Neural progenitor cell (in vitro differentiated cells): ENCODE results near the gene VAMP3. TPM values are rescaled to one million over a fixed set of nuclear protein-coding genes. Genes with fewer than 3 reads are reported as not detected.

Source experiments
- DNase-seq: peaks from one replicate; pipeline ENCODE4 v3.0.0-alpha.2; 2016; ENCODE audit warnings: low spot score
- H2AFZ ChIP-seq: fragments of 200-600 bp; sonication (generic); replicated peaks from 2 replicates; pipeline ENCODE4 v1.6.1; 2016; ENCODE audit warnings: antibody characterized with exemption
- H3F3A ChIP-seq: fragments of 200-600 bp; sonication (generic); 2 replicates; pipeline ENCODE4 v1.6.1; 2016; ENCODE audit warnings: antibody characterized with exemption, low read depth
- H3K27ac ChIP-seq: fragments of 200-600 bp; sonication (generic); 2 replicates; pipeline ENCODE4 v1.5.1; 2016; ENCODE audit warnings: mild to moderate bottlenecking
- H3K27me3 ChIP-seq: fragments of 200-600 bp; sonication (generic); 2 replicates; pipeline ENCODE4 v1.6.1; 2016; ENCODE audit warnings: mild to moderate bottlenecking, moderate library complexity
- H3K36me3 ChIP-seq: fragments of 200-600 bp; sonication (generic); 2 replicates; pipeline ENCODE4 v1.5.1; 2016
- H3K4me1 ChIP-seq: fragments of 200-600 bp; sonication (generic); 2 replicates; pipeline ENCODE4 v1.6.1; 2016; ENCODE audit warnings: mixed run types
- H3K4me2 ChIP-seq: fragments of 200-600 bp; sonication (generic); 2 replicates; pipeline ENCODE4 v1.6.1; 2016
- H3K4me3 ChIP-seq: fragments of 200-600 bp; sonication (generic); 2 replicates; pipeline ENCODE4 v1.5.1; 2016
- H3K79me2 ChIP-seq: fragments of 200-600 bp; sonication (generic); 2 replicates; pipeline ENCODE4 v1.6.1; 2016; ENCODE audit warnings: low read depth
- H3K9ac ChIP-seq: fragments of 200-600 bp; sonication (generic); 2 replicates; pipeline ENCODE4 v1.6.1; 2016
- H3K9me3 ChIP-seq: fragments of 200-600 bp; sonication (generic); 2 replicates; pipeline ENCODE4 v1.5.1; 2016; ENCODE audit warnings: low read depth
- H4K20me1 ChIP-seq: fragments of 200-600 bp; sonication (generic); 2 replicates; pipeline ENCODE4 v1.6.1; 2016; ENCODE audit warnings: low read depth
- H3K27ac Mint-ChIP-seq: 3 replicates; pipeline ENCODE4 v1.8.0; 2021; ENCODE audit warnings: mixed read lengths
- H3K27me3 Mint-ChIP-seq: 2 replicates; pipeline ENCODE4 v1.8.0; 2022; ENCODE audit warnings: low read depth, mild to moderate bottlenecking, inconsistent platforms, moderate library complexity, mixed read lengths; ENCODE audit not compliant: insufficient read depth
- H3K36me3 Mint-ChIP-seq: 3 replicates; pipeline ENCODE4 v1.8.0; 2021; ENCODE audit warnings: mixed read lengths
- H3K4me1 Mint-ChIP-seq: 3 replicates; pipeline ENCODE4 v1.8.0; 2021; ENCODE audit warnings: mixed read lengths
- H3K4me3 Mint-ChIP-seq: 3 replicates; pipeline ENCODE4 v1.8.0; 2021; ENCODE audit warnings: mild to moderate bottlenecking, moderate library complexity, mixed read lengths
- H3K9me3 Mint-ChIP-seq: 3 replicates; pipeline ENCODE4 v1.8.0; 2020; ENCODE audit warnings: mixed read lengths
- EZH2 ChIP-seq: fragments of 200-600 bp; sonication (generic); IDR thresholded peaks from 2 replicates; pipeline ENCODE4 v1.6.1; 2017; ENCODE audit warnings: antibody characterized with exemption, mild to moderate bottlenecking, moderate library complexity
- EZH2phosphoT487 ChIP-seq: fragments of 200-600 bp; sonication (generic); IDR thresholded peaks from 2 replicates; pipeline ENCODE4 v1.6.1; 2017; ENCODE audit warnings: antibody characterized with exemption
- total RNA-seq: library from RNA; depleted of rRNA; stranded (reverse); fragments of >200 nt; gene quantifications from 2 replicates; pipeline ENCODE4 v1.2.3, GENCODE V29; 2015; ENCODE audit warnings: low replicate concordance
- TF ChIP-seq, protein P1 (sequence below): fragments of 200-600 bp; sonication (generic); IDR thresholded peaks from 2 replicates; pipeline ENCODE4 v1.5.1; 2017; ENCODE audit warnings: antibody characterized with exemption, mild to moderate bottlenecking

The VAMP3 gene
- total RNA-seq, 1 donor from 2014 or later: 66.6 TPM

DNA sequence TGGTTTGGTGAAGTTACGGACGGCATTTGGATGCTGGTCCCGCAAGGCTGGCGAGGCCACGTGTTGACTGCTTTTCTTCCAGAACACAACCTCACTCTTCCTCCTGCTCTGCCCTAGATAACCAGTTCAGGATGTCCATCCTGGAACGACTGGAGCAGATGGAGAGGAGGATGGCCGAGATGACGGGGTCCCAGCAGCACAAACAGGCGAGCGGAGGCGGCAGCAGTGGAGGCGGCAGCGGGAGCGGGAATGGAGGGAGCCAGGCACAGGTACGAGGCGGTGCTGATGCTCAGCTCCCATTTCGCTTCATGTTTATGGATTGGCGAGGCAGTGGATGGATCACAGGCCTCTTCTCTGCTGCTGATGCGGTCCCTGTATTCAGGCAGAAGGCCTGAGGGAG lies 38.8 kb upstream of the VAMP3 start:
- no peak overlapping the region for H3K27ac Mint-ChIP-seq
- H3K4me1 Mint-ChIP-seq: peaks cover 21% of the 10 kb centered on the region
- Histone ChIP-seq H3K79me2 (no peaks in the 10 kb centered on the region), H2AFZ (no peak overlapping the region), H3K4me2 (no peak overlapping the region), H4K20me1 (no peaks in the 10 kb centered on the region), H3F3A (no peaks in the 10 kb centered on the region), H3K36me3 (no peaks in the 10 kb centered on the region), H3K9me3 (no peaks in the 10 kb centered on the region), H3K27me3 (no peaks in the 10 kb centered on the region), H3K9ac (no peak overlapping the region), H3K27ac (no peak overlapping the region), H3K4me3 (no peak overlapping the region), H3K4me1 (peaks cover 8% of the 10 kb centered on the region)
- peaks cover 27% of the 10 kb centered on the region for H3K36me3 Mint-ChIP-seq
- no peak overlapping the region for H3K4me3 Mint-ChIP-seq
- H3K9me3 Mint-ChIP-seq: peaks cover 5% of the 10 kb centered on the region
- H3K27me3 Mint-ChIP-seq: no peaks in the 10 kb centered on the region
- TF ChIP-seq, protein P1, sequence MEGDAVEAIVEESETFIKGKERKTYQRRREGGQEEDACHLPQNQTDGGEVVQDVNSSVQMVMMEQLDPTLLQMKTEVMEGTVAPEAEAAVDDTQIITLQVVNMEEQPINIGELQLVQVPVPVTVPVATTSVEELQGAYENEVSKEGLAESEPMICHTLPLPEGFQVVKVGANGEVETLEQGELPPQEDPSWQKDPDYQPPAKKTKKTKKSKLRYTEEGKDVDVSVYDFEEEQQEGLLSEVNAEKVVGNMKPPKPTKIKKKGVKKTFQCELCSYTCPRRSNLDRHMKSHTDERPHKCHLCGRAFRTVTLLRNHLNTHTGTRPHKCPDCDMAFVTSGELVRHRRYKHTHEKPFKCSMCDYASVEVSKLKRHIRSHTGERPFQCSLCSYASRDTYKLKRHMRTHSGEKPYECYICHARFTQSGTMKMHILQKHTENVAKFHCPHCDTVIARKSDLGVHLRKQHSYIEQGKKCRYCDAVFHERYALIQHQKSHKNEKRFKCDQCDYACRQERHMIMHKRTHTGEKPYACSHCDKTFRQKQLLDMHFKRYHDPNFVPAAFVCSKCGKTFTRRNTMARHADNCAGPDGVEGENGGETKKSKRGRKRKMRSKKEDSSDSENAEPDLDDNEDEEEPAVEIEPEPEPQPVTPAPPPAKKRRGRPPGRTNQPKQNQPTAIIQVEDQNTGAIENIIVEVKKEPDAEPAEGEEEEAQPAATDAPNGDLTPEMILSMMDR: no peak
- TF ChIP-seq EZH2phosphoT487 (no peak), EZH2 (no peak)
- DNase-seq: no peak

DNA sequence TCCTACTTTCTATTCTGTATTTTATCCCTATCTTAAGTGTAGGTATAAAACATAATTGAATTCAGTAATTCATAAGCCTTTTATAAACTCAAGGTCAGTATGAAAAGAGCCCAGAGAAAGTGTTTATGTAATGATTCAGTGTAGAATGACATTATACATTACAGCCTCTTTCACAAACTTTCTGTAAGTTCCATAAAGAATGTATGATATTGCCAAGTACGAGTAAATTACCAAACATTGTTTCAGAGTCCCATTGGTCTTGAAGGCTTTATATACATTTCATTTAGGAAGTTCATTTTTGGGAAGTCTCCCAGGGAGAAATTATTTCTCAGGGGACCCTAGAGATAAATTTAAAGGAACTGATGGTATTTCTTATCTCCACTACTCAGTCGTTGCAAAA lies 37.8 kb upstream of the VAMP3 start:
- H3K4me1 ChIP-seq: peaks cover 2% of the 10 kb centered on the region
- no peak overlapping the region for H3K4me3 ChIP-seq
- no peak overlapping the region for H3K9ac ChIP-seq
- H3K36me3 ChIP-seq: no peaks in the 10 kb centered on the region
- H3K4me2 ChIP-seq: no peak overlapping the region
- H3K9me3 ChIP-seq: no peaks in the 10 kb centered on the region
- H4K20me1 ChIP-seq: no peaks in the 10 kb centered on the region
- no peak overlapping the region for H2AFZ ChIP-seq
- no peaks in the 10 kb centered on the region for H3K79me2 ChIP-seq
- no peaks in the 10 kb centered on the region for H3K27me3 ChIP-seq
- no peak for TF ChIP-seq EZH2
- TF ChIP-seq, protein P1: no peak
- no peak for TF ChIP-seq EZH2phosphoT487
- no peak for DNase-seq
- Mint-ChIP-seq H3K4me3 (no peak overlapping the region), H3K4me1 (peaks cover 12% of the 10 kb centered on the region), H3K9me3 (peaks cover 5% of the 10 kb centered on the region), H3K36me3 (peaks cover 37% of the 10 kb centered on the region), H3K27ac (no peak overlapping the region), H3K27me3 (no peaks in the 10 kb centered on the region)
- no peaks in the 10 kb centered on the region for H3F3A ChIP-seq
- no peak overlapping the region for H3K27ac ChIP-seq

DNA sequence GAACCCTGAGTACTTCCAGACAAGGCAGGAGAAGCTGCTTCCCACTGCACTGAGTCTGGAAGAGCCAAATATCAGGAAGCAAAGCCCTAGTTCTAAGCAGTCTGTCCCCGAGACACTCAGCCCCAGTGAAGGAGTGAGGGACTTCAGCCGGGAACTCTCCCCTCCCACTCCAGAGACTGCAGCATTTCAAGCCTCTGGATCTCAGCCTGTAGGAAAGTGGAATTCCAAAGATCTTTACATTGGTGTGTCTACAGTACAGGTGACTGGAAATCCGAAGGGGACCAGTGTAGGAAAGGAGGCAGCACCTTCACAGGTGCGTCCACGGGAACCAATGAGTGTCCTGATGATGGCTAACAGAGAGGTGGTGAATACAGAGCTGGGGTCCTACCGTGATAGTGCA lies 33.1 kb upstream of the VAMP3 start:
- H3F3A ChIP-seq: no peaks in the 10 kb centered on the region
- H3K27me3 Mint-ChIP-seq: no peaks in the 10 kb centered on the region
- H3K9ac ChIP-seq: no peak overlapping the region
- no peaks in the 10 kb centered on the region for H4K20me1 ChIP-seq
- no peaks in the 10 kb centered on the region for H3K4me1 Mint-ChIP-seq
- peaks cover 2% of the 10 kb centered on the region for H3K9me3 Mint-ChIP-seq
- H3K4me3 ChIP-seq: no peak overlapping the region
- no peak overlapping the region for H2AFZ ChIP-seq
- H3K9me3 ChIP-seq: no peaks in the 10 kb centered on the region
- H3K4me2 ChIP-seq: no peak overlapping the region
- no peaks in the 10 kb centered on the region for H3K36me3 ChIP-seq
- H3K27ac Mint-ChIP-seq: no peak overlapping the region
- no peaks in the 10 kb centered on the region for H3K4me1 ChIP-seq
- no peaks in the 10 kb centered on the region for H3K27me3 ChIP-seq
- H3K79me2 ChIP-seq: no peaks in the 10 kb centered on the region
- H3K4me3 Mint-ChIP-seq: no peak overlapping the region
- H3K36me3 Mint-ChIP-seq: peaks cover 46% of the 10 kb centered on the region
- TF ChIP-seq EZH2 (no peak), EZH2phosphoT487 (no peak)
- TF ChIP-seq, protein P1: no peak
- no peak overlapping the region for H3K27ac ChIP-seq
- no peak for DNase-seq

DNA sequence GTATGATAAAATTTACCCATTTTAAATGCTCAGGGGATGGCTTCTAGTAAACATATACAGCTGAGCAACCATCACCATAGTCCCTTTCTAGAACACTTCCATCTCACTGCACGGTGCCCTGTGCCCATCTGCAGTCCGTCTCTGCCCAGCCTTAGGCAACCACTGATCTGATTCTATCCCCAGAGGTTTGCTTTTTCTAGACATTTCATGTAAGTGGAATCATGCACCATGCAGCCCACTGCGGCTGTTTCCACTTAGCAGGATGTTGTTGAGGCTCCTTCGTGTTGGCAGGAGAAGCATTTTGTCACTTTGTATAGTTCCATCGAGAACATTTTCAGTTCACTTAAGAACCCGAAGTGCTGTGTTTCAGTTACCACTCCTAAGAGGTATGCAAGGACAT lies 27.8 kb upstream of the VAMP3 start:
- TF ChIP-seq, protein P1: no peak
- TF ChIP-seq EZH2phosphoT487: no peak
- TF ChIP-seq EZH2: no peak
- no peaks in the 10 kb centered on the region for H4K20me1 ChIP-seq
- H3K27ac ChIP-seq: no peak overlapping the region
- Mint-ChIP-seq H3K9me3 (peaks cover 2% of the 10 kb centered on the region), H3K4me3 (no peak overlapping the region), H3K4me1 (no peaks in the 10 kb centered on the region), H3K27ac (no peak overlapping the region), H3K36me3 (peaks cover 33% of the 10 kb centered on the region), H3K27me3 (no peaks in the 10 kb centered on the region)
- no peaks in the 10 kb centered on the region for H3K9me3 ChIP-seq
- H3K36me3 ChIP-seq: no peaks in the 10 kb centered on the region
- H3F3A ChIP-seq: no peaks in the 10 kb centered on the region
- no peak overlapping the region for H3K4me2 ChIP-seq
- H3K27me3 ChIP-seq: no peaks in the 10 kb centered on the region
- no peak for DNase-seq
- H3K4me3 ChIP-seq: no peak overlapping the region
- no peak overlapping the region for H2AFZ ChIP-seq
- H3K4me1 ChIP-seq: no peaks in the 10 kb centered on the region
- H3K79me2 ChIP-seq: no peaks in the 10 kb centered on the region
- no peak overlapping the region for H3K9ac ChIP-seq
